Erythroblast (primary cell): ENCODE measurements around the gene ASB6.

Experiments
- GATA1 ChIP-seq: IDR thresholded peaks from 2 replicates; pipeline ENCODE4 v1.6.1; 2011; ENCODE audit warnings: low read depth, mild to moderate bottlenecking, control low read depth, low read length, moderate library complexity
- POLR2A ChIP-seq: IDR thresholded peaks from 2 replicates; pipeline ENCODE4 v1.6.1; 2011; ENCODE audit warnings: mild to moderate bottlenecking, low read length

- TF ChIP-seq POLR2A (no peak), GATA1 (no peak)
Observed at GRCh38 chr9:129644365-129644764, 2.4 kb upstream of the ASB6 start.
